NB4 (cell line): ENCODE data around the gene PLXDC1.

Experiments used
- CTCF ChIP-seq: IDR thresholded peaks from one replicate; pipeline ENCODE4 v1.5.1; 2012; ENCODE audit warnings: low read depth, low read length
- POLR2A ChIP-seq: IDR thresholded peaks from 2 replicates; pipeline ENCODE4 v1.6.1; 2011; ENCODE audit warnings: mild to moderate bottlenecking; ENCODE audit not compliant: insufficient read length; ENCODE audit errors: extremely low read depth

- TF ChIP-seq CTCF: no peak
- no peak for TF ChIP-seq POLR2A
Observed at GRCh38 chr17:39151150-39151942, at the start of gene PLXDC1.
